Stimulated activated CD4-positive, alpha-beta T cell treated with anti-CD3 and anti-CD28 coated beads, TNF-alpha, amount 100 ng/mL, for 24 hours (primary cell): ENCODE data around the gene HIF1AN.

Source experiments
- DNase-seq, 3 experiments: peaks; one replicate each; pipeline ENCODE4 v3.0.0-alpha.2; 2020; ENCODE audit warnings: low read depth in 3 of 3

The HIF1AN gene

DNA sequence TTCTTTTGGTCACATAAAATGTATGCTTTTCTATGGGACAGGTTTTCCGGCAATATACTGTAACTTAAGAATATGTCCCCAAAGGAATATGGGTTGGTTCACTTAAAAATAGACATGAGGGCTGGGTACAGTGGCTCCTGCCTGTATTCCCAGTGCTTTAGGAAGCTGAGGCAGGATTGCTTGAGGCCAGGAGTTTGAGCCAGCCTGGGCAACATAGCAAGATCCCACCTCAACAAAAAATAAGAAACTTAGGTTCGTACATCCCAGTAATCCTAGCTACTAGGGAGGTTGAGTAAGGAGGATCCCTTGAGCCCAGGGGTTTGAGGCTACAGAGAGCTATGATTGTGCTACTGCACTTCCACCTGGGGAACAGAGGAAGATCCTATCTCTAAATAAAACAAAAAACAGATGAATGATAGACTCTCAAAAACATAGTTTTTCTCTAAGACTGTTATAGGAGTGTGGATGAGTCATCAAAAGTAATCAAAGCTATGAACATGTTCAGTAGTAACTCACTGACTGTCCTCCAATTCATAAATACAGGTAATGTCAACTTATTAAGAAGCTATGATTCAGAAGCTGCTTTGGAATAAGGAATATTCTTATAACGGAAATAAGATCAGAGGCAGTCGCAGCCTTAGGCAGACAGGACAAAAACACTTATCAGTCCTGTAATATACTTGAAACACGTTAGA, 13.5 kb upstream of the HIF1AN start:
- no peak for DNase-seq

DNA sequence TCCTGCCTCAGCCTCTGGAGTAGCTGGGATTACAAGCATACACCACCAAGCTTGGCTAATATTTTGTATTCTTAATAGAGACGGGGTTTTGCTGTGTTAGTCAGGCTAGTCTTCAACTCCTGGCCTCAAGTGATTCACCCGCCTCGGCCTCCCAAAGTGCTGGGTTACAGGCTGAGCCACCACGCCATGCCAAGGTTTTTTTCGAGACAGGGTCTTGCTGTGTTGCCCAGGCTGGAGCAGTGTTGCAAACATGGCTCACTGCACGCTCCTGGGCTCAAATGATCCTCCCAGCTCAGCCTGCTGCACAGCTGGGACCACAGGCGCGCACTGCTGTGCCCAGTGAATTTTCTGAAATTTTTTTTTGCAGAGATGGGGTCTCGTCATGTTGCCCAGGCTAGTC, 12.8 kb upstream of the HIF1AN start:
- no peak for DNase-seq

DNA sequence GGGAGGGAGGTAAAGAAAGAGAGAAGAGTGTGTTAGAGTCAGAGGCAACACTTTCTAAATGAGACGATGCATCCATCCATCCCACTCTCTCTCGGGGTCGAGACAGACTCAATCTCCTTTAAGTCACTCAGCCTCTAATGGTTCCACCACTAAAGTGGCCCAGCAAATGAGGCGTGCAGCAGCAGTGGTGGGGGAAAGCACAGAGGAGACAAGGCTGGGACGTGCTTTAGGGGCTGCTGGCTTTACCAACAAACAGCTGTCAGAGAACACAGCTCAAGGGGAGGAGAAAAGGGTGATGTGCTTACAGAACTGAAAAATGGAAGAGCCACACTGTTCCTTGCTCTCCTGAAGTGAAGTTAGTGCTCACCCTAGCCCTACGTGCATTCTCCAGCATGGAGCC, 11.5 kb upstream of the HIF1AN start:
- DNase-seq = no peak

DNA sequence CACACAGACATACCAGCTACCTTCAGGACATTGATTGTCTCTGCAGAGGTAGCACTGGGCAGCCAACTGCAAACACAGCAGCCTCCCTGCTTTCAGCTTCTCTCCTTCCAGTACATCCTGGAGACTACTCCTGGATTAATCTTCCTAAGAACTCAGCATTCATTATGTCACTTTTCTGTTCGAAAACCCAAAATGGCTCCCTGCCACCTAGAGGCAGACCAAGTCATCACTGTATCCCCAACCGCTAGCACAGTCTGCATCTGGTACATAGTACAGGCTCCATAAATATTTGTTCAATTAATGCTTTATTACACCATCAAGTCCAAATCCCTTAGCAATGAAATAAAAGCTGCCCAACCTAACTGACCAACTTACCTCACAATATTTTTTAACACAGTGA, 11.1 kb upstream of the HIF1AN start:
- DNase-seq = no peak

DNA sequence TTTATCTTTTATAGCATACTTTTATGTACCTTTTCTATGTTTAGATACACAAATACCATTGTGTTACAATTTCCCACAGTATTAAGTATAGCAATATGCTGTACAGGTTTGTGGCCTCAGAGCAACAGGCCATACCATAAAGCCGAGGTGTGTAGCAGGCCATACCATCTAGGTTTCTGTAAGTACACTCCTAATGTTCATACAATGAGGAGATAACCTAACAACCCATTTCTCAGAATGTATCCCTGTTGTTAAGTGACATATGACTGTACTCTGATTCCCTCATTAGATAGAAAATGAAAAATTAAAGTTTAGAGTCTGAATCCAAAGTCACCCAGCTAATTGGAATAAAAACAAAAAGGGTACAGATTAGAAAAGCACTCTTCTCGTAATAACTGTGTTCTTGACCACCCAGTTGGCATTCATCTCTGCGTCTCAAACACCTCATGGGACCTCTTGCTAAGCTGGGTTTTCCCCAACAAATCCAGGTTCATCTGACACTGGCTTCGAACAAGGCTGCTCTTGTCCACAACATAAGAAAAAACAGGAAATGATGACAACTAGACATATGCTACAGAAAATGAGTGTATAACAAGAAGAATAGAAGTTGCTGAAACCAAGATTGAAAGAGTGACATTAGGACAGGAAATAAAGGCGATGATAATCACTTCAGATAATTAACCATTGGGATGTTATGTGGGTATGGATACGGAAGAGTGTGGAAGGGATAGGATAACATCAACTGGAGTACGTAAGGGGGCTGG, 7.4 kb upstream of the HIF1AN start:
- no peak for DNase-seq

DNA sequence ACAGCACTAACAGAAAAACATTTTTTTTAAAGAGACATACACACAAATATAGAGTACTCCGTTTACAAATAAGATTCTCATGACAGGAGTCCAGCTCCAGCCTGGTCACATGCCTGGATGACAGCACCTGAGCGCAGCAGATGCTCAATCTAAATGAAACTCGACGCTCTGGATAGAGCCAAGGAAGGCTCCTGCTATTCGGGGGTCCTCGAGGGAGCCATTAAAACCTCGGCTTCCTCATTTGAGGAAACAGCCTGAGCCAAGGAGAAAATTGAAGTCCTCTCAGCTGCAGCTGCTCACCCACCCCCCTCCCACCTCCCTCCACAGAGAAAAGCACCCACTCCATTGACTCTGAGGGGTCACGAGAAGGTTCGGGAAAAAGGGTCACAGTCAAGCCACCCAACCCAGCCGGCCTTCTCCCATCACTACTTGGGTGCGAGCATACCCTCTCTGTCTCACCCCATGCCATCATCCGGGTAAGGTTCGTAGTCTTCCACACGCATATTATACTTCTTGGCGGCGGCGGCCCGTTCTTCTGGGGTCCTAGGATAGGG, 6.7 kb upstream of the HIF1AN start:
- no peak for DNase-seq

DNA sequence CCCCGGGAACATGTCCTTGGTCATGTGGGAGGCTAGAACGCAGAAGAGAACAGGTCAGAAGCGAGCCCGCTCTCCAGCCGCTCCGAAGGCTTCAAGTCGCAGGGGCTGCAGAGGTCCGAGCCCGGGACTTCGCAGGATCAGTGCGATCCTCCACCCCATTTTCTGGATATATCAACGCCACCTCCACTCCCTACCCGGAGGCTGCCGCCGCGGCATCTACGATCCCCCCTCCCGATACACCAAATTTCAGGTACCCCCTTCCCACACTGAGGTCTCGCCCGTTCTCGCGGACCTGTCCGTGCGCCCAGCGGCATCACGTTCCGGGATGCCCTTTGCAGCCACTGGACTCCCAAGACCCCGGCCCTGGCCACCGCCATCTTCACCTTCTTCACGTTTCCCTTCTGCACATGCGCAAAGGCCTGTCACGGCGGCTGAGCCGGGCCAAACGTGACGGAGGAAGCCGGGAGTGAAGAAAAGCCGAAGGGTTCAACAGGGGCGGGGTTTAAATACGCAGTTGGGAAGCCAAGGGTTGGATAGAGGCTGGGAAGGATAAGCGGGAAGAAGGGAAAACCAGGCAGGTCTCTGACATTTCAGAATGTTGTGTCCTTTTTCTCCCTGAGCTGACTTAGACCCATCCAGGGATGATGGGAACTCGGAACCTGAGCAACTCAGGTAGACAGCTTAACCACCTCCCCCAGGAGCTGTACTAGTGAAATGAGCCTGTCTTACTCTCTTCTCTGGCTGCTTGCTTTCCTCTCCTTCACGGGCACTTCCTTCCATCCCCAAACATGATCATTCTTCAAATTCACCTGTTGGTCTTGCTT, 6.1 kb upstream of the HIF1AN start, which contains the start of gene NDUFB8:
NDUFB8 (minus strand) TSS at position 397 of the 824 bp plus-strand sequence; CDS start at position 377, 20 bp downstream.
- peak; percentile 79 to 86 (median 85) for DNase-seq

DNA sequence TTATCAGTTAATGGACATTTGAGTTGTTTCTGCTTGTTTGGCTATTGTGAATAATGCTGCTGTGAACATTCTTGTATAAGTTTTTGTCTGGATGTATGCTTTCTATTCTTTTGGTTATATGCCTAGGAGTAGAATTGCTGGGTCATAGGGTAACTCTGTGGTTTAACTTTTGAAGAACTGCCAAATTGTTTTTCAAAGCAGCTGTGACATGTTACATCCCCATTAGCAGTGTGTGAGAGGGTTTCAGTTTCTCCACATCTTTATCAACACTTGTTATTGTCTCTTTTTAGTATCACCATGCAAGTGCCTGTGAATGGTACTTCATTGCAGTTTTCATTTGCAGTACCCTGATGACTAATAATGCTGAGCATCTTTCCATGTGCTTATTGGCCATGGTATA, 4.0 kb upstream of the HIF1AN start:
- no peak for DNase-seq

DNA sequence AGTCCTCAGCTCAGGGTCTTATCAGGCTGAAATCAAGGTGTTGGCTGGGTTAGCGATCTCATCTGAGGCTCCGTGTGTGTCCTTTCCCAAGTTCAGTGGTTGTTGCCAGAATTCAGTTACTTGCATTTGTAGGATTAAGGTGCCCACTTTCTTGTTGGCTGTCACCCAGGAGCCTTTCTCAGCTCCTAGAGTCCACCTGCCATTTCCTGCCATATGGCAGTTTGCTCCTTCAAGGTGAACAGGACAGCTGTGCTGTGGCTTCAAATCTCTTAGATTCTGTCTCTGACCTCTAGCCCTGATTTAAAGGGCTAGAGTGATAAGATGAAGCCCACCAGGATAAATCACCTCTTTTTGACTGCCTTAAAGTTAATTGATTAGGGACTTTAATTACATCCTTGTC, 1.0 kb upstream of the HIF1AN start:
- DNase-seq = no peak

DNA sequence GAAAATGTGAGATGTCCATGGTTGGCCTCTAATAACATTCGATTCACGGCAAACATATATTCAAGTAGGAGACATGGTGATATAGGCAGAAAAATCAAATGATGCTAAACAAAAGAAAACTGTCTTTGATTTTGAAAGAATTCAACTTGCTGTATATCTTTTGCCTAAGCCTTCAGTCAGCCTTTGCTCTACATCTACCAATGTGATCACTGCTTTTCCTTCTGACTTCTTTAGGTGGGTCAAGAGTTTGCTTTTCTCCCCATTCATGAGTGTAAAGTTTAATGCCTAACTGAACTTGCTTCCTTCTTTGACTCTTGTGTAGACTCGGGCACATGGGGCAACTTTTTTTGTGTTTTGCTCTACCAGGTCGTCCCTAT, 417 bp upstream of the HIF1AN start:
- no peak for DNase-seq

DNA sequence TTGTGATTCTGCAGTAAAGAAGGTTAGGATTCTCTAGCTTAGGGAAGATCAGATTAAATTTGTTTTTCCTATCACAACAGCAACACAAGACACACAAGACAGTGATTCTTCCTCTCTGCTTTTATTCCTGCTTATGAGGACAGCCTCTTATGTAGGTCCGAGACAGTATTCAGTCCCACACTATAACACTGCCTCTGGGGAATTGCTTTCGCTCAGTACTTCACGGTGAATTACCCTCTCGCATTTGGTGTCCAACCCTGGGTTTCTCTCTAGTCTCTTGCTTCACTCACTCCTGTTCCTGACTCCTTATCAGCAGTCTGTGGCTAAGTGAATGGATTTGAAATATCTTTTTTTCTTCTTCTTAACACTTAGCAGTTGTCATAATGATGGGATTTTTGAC, 1.7 kb downstream of the HIF1AN start:
- DNase-seq = no peak

DNA sequence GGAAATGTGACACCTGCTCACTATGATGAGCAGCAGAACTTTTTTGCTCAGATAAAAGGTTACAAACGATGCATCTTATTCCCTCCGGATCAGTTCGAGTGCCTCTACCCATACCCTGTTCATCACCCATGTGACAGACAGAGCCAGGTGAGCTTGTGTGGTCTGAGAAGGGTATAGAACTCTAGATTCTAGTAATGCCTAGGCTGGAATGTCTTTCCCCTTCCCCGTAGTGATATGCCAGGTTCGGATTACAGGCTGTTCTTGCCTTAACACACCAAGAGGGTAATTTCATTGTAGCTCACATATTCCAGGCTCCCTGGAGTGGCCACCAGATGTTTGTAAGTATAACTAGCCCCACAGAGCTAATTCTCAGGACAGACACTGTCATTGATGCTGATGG, 9.2 kb downstream of the HIF1AN start:
- DNase-seq = no peak

DNA sequence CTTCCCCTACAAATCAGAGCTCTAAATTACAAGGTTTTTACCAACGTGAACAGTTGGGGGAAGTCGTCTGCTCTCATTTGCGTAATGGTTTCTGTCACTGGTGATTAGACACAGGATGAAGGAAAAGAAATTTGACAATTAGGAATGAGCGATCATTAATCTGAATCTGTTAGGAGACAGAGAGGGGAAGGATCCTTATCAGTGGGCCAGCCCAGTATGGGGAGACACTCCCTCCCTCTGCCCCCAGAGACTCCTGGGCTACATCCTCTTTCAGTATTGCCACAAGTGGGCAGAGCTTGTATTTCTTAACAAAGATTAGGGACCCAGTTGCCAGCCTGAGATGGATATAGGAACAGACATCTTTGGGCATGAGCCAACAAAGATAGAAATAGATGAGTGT, 15.5 kb downstream of the HIF1AN start:
- DNase-seq = no peak

DNA sequence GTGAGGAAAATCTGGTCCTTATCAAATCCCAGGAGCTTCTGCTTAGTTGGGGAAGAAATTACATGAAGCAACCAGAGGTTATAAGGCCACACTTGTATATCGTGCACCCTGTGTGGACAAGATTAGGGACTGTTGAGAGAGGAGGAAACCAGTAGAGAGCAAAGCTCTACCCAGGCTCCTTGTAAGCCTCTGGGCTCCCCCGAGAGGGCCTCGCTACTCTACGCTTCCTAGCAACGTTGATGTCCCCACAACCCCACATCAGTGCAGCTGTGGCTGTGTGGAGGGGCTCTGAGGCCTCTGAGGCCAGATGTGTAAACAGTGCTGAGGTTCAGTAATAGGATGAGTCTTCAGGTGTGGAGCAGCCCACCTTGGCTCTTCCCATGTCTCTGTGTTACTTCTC, 16.0 kb downstream of the HIF1AN start:
- DNase-seq = no peak

DNA sequence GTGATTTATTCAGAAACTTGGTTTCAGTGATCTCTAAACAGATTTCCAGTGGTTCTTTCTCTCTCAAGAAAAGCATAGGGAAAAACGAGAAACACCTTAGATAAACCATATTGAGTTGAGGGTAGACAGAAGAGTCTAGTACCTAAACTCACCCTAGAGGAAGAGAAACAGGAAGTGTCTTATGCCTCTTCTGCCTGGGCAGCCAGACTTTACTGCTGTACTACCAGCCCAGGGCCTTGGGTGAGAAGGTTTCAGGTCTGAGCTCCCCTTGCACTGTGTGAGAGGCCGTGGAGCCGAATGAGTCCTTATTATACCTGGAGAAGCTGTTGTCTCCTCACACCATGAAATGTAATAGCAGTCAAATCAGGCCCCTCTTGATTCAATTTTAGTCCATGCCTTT, 18.2 kb downstream of the HIF1AN start:
- DNase-seq = no peak

DNA sequence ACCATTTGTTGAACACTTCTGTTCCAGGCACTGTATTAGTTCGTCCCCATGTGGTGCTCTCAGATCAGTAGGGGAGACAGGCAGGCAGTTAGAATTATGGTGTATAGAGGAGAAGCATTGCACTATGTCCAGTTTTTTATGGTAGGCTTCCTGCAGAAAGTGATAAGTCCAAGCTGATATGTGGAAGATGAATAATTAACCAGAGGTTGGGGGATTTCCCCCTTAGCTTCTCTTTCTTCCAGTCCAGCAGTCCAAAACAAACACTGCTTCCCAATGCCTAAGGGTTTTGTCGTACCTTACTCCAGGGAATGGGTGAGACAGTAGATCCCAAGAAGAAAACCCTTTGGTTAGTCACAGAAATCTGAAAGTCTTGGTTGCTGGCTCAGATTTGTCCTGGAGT, 19.2 kb downstream of the HIF1AN start:
- DNase-seq = no peak

DNA sequence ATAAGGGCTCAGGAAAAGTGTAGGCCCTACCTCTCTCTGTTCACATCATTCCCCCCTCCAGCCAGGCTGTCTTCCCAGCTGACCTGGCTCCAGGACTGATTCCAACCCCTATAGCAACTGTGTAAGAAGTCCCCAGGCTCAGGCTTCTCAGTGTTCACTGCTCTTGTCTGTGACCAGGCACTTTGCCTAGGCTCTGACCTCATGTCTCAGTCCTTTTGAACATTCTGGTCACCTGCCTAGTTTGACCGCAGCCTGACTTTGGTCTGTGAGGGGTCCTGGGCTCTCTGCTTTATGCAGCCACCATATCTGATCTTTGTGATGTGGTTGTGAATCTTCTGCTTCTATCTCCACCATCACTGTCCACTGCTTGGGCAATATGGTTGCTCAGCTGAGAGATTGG, 24.5 kb downstream of the HIF1AN start:
- no peak for DNase-seq

DNA sequence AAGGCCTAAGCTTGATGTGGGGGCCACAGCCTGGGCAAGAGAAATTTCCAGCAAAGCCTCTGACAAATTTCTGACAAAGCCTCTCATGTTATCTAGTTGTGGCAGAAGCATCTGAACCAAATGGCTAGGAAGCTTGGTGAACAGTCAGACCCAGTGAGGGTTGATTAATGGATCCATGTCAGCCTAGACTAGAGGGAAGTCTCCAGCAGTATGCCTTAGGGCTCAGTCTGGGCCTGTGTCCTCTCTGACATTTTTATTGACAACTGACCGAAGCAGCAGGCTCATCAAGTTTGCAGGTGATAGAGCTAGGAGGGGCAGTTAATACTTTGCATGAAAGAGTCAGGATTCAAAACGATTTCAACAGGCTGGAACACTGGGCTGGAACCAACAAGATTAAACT, 25.3 kb downstream of the HIF1AN start:
- no peak for DNase-seq

DNA sequence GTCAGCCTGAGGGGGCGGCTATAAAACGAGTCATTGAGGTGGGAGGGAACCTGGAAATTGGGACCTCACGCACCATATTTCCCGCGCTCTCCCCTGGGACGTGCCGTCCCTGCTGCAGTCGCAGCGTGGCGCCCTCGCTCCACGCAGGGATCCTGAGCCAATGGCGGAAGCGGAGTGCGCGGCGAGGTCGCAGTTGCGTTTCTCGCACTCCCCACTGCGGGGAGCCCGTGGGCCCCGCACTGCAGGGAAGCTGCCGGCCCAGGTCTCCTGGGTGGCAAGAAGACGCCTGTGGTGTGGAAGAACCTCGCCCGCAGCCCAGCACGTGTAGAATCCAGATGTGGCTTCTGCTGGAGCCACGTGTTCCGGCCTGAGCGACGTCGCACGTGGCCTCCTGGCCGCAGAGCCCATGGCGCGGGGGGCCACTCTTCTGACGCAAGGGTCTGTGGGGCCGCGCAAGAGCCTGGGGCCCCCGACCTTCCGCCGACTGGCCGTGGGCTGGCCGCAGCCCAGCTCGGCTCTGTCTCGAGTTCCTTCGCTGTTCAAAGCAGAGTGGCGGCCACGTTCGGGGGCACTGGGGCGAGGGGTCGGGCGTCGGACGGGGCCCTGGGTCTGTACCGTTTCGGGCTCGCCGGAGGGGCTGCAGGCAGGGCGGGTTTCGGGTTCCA, 26.4 kb downstream of the HIF1AN start:
- DNase-seq = peak; percentile 59 to 77 (median 65)

DNA sequence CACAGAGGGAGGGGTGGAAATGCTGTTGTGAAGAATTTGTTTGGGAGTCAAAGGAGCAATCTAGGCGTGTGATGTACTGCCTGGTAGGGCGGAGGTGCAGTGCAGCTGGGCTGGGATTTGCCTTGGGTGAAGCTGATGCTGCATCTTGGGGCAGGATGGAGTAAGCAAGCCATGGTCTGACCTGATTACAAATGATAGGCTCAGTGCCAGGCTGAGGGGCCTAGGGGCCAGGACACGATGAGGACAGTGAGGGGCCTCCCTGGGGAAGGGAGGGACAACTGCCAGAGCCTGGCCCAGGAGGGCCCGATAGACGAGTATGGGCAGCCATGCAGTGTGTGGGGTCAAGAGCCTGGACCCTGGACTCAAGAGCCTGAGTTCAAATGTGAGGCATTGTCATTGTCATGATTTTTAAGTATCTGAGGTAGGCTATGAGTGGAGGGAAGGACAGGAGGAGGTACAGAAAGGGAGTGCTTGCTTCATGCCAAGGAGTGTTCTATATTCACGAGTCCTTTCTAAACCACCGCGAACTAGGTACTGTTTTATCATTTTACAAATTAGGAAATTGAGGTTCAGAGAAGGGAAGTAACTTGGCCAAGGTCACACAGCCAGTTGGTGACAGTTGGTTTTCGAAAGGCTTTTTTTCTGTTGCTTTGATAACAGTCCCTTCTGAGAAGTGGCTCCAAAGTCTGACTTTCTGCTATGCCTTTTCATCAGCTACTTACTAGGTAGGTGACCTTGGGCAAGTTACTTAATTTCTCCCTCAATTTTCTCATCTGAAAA, 29.7 kb downstream of the HIF1AN start:
- no peak for DNase-seq

DNA sequence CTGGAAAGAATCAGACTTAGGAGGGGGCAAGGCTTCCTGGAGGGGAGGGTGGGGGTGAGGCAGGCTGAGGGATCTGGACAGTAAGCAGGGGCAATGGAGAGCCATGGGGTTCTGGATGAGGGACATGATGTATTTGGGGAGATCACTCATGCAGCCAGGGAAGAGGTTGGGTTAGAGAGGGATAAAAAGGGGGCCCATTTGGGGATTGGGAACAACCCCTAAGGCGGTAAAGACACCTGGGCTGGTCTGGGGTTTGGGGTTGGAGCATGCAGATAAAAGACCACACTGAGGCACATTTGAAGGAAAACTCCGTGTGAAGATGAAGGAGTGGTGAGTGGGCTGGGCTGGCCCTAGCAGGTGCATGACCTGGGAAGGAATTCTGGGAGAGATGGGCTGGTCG, 30.8 kb downstream of the HIF1AN start:
- no peak for DNase-seq
